Endothelial cell of umbilical vein (primary cell): ENCODE results near the gene GAN. TPM values are rescaled to one million over a fixed set of nuclear protein-coding genes. Genes with fewer than 3 reads are reported as not detected.

Experiments
- BruUV-seq: library from RNA; stranded (reverse); fragments of 400-500 nt; replicated peaks from 2 replicates; lab custom pipeline; 2021; lab: Mats Ljungman, UMichigan
- CTCF ChIA-PET: fragments of 300-600, 350-600 bp; sonication (Branson Sonifier 250); formaldehyde crosslinking; loops from one replicate; lab custom pipeline; 2021; ENCODE audit warnings: antibody characterized with exemption, inconsistent platforms; lab: Charles Lee
- POLR2A ChIA-PET: fragments of 300-600, 350-600 bp; sonication (Branson Sonifier 250); formaldehyde crosslinking; loops from one replicate; lab custom pipeline; 2021; ENCODE audit warnings: antibody characterized with exemption, inconsistent platforms; lab: Charles Lee
- DNase-seq: peaks from one replicate; pipeline ENCODE4 v3.0.0-alpha.2; 2011; ENCODE audit warnings: low read depth, low spot score
- FAIRE-seq: peaks from 2 replicates; lab custom pipeline; 2011; peaks lifted over from hg19 to GRCh38; lab: Jason Lieb, UNC
- H2AFZ ChIP-seq: 2 replicates; pipeline ENCODE4 v1.6.0; 2012; ENCODE audit warnings: low read depth, low read length, control low read depth, inconsistent platforms
- H3K27ac ChIP-seq: 2 replicates; pipeline ENCODE4 v1.5.1; 2011; ENCODE audit warnings: low read depth, mild to moderate bottlenecking, control low read depth, low read length, moderate library complexity; ENCODE audit not compliant: insufficient read depth
- H3K27me3 ChIP-seq, 2 experiments: 2 replicates each; pipeline versions ENCODE4 v1.6.0 to v1.6.1; 2011; ENCODE audit warnings: low read length in 2 of 2, mixed read lengths in 1 of 2; ENCODE audit not compliant: control insufficient read depth in 2 of 2, insufficient read depth in 2 of 2
- H3K36me3 ChIP-seq, 2 experiments: 2 replicates in 1 of 2; 3 replicates in 1 of 2; pipeline ENCODE4 v1.5.1; 2011; ENCODE audit warnings: low read length in 2 of 2, mild to moderate bottlenecking in 1 of 2, moderate library complexity in 1 of 2; ENCODE audit not compliant: control insufficient read depth in 2 of 2, insufficient read depth in 2 of 2; ENCODE audit errors: extremely low read depth in 1 of 2
- H3K4me1 ChIP-seq: 3 replicates; pipeline ENCODE4 v1.5.1; 2011; ENCODE audit warnings: mild to moderate bottlenecking, low read length; ENCODE audit not compliant: control insufficient read depth, insufficient read depth; ENCODE audit errors: extremely low read depth
- H3K4me2 ChIP-seq: 2 replicates; pipeline ENCODE4 v1.6.1; 2011; ENCODE audit warnings: low read length, control low read depth, mixed read lengths; ENCODE audit not compliant: insufficient read depth
- H3K4me3 ChIP-seq, 3 experiments: fragments of 200-600 bp in 1 of 3; sonication (generic), shearing (Covaris generic) in 1 of 3; replicated peaks in 1 of 3; 2 replicates each; pipeline ENCODE4 v1.5.1; 2011 to 2016; ENCODE audit warnings: control low read depth in 3 of 3, low read length in 3 of 3, mild to moderate bottlenecking in 2 of 3, inconsistent platforms in 1 of 3, low read depth in 1 of 3, moderate library complexity in 1 of 3; ENCODE audit not compliant: insufficient read depth in 1 of 3
- H3K79me2 ChIP-seq: 2 replicates; pipeline ENCODE4 v1.6.0; 2012; ENCODE audit warnings: low read length, inconsistent platforms; ENCODE audit not compliant: control insufficient read depth, insufficient read depth
- H3K9ac ChIP-seq: replicated peaks from 2 replicates; pipeline ENCODE3; 2011; ENCODE audit warnings: low read length, control low read depth; ENCODE audit not compliant: insufficient read depth; ENCODE audit errors: extremely low read depth
- H3K9me1 ChIP-seq: replicated peaks from 3 replicates; pipeline ENCODE4 v1.6.0; 2011; ENCODE audit warnings: mild to moderate bottlenecking, low read length; ENCODE audit not compliant: control insufficient read depth, insufficient read depth; ENCODE audit errors: extremely low read depth
- H3K9me3 ChIP-seq: replicated peaks from 2 replicates; pipeline ENCODE4 v1.5.1; 2012; ENCODE audit warnings: low read length, inconsistent platforms; ENCODE audit not compliant: control insufficient read depth, insufficient read depth
- H4K20me1 ChIP-seq: replicated peaks from 2 replicates; pipeline ENCODE3; 2011; ENCODE audit warnings: mild to moderate bottlenecking, low read length; ENCODE audit not compliant: control insufficient read depth, insufficient read depth; ENCODE audit errors: extremely low read depth
- CTCF ChIP-seq, 2 donors: IDR thresholded peaks; 1 replicate in 1 of 2; 2 replicates in 1 of 2; pipeline ENCODE4 v1.5.1; 2011; ENCODE audit warnings: low read length in 2 of 2, mild to moderate bottlenecking in 2 of 2, moderate library complexity in 2 of 2, control low read depth in 1 of 2, inconsistent platforms in 1 of 2, low read depth in 1 of 2; ENCODE audit not compliant: insufficient read depth in 1 of 2; ENCODE audit errors: extremely low read depth in 1 of 2
- EZH2 ChIP-seq: IDR thresholded peaks from 2 replicates; pipeline ENCODE4 v1.6.1; 2012; ENCODE audit warnings: borderline replicate concordance, low read depth, mild to moderate bottlenecking, moderate library complexity, low read length, inconsistent platforms; ENCODE audit not compliant: severe bottlenecking
- FOS ChIP-seq: IDR thresholded peaks from 2 replicates; pipeline ENCODE4 v1.6.1; 2011; ENCODE audit warnings: mild to moderate bottlenecking, low read length, moderate library complexity, borderline replicate concordance; ENCODE audit not compliant: insufficient read depth
- GATA2 ChIP-seq: IDR thresholded peaks from 2 replicates; pipeline ENCODE4 v1.7.0; 2011; ENCODE audit warnings: low read depth, mild to moderate bottlenecking, moderate library complexity, mixed read lengths, low read length; ENCODE audit not compliant: insufficient read length, insufficient read depth
- JUN ChIP-seq: IDR thresholded peaks from 2 replicates; pipeline ENCODE4 v1.6.1; 2011; ENCODE audit warnings: borderline replicate concordance, low read depth; ENCODE audit not compliant: insufficient read length, insufficient read depth
- MYC ChIP-seq: IDR thresholded peaks from one replicate; pipeline ENCODE4 v1.6.1; 2011; ENCODE audit warnings: mild to moderate bottlenecking, low read depth, low read length
- POLR2A ChIP-seq: IDR thresholded peaks from 2 replicates; pipeline ENCODE4 v1.6.1; 2012; ENCODE audit warnings: low read depth, mild to moderate bottlenecking, control low read depth, low read length
- POLR2AphosphoS5 ChIP-seq: IDR thresholded peaks from 2 replicates; pipeline ENCODE4 v1.6.1; 2012; ENCODE audit warnings: low read depth, mild to moderate bottlenecking, control low read depth, low read length, moderate library complexity; ENCODE audit not compliant: insufficient read depth
- dilution Hi-C: fragments of 300-500 bp; cut with MboI; formaldehyde crosslinking; loops from one replicate; pipeline ENCODE4 v1.15.0; 2019; ENCODE audit warnings: low sequenced_read_pairs; ENCODE audit not compliant: extremely low pct_ligation_motif_present
- intact Hi-C: fragments of 100-400 bp; cut with micrococcal nuclease; formaldehyde crosslinking; loops from one replicate; pipeline ENCODE4 v1.10.0; 2022
- polyA plus RNA-seq, 4 experiments: library from polyadenylated mRNA; depleted of rRNA in 3 of 4; stranded (reverse) in 3 of 4; unstranded in 1 of 4; fragments of >200 nt; gene quantifications; 2 replicates each; pipeline versions ENCODE4 v1.2.1 to v1.2.3, GENCODE V29; 2011 to 2012; ENCODE audit warnings: missing spikeins in 1 of 4
- total RNA-seq: library from RNA; stranded (reverse); gene quantifications from 2 replicates; pipeline ENCODE4 v1.2.3, GENCODE V29; 2021
- TF ChIP-seq, protein P1 (sequence below): IDR thresholded peaks from 2 replicates; pipeline ENCODE4 v1.6.1; 2011; ENCODE audit not compliant: insufficient read depth, insufficient read length

The GAN gene
- total and polyA plus RNA-seq, 2 donors (not counting 3 experiments of a cell fraction or from before 2014, with no cell fraction given): 1.8 to 11.1 TPM

DNA sequence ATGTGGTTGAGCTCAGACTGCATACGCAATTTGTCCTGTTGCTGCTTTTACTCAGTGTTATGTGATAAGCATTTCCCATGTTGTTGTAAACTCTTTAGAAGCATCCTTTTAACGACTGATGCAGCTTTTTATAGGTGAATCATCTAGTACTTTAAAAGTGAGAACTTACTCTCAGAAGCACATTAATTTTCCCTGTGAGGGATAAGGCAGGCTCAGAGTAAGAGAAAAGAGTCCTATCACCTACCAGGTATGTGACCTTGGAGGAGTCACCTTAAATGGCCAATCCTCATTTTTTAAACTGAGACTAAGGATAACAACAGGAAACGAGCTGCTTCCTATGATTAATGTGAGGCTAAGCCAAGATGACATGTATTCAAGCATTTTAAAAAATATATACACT lies 34.4 kb upstream of the GAN start:
- Histone ChIP-seq H4K20me1 (no peaks in the 10 kb centered on the region), H3K4me2 (peak overlapping the region; percentile 78), H3K9me3 (no peaks in the 10 kb centered on the region), H3K4me3 (no peak overlapping the region), H2AFZ (no peak overlapping the region), H3K79me2 (no peaks in the 10 kb centered on the region), H3K9me1 (no peaks in the 10 kb centered on the region), H3K9ac (peak overlapping the region; percentile 38), H3K27ac (peak overlapping the region; percentile 91), H3K4me1 (peaks cover 21% of the 10 kb centered on the region), H3K36me3 (no peaks in the 10 kb centered on the region), H3K27me3 (no peaks in the 10 kb centered on the region)
- peak; percentile 80 for FAIRE-seq
- DNase-seq: peak; percentile 83
- ChIA-PET POLR2A (interaction anchor here (1.0 kb wide), 1 partner anchor 34 kb away, joined by 4 read pairs; the partner anchor contains the start of gene GAN), CTCF (interaction anchor here (0.6 to 3.3 kb wide), 3 partner anchors 19 to 245 kb away, joined by 3 to 10 read pairs (median 5); partner anchors contain the start of genes ATMIN and GAN)
- dilution Hi-C loops (no loop called here), intact Hi-C loops (loop anchor here (1.0 kb wide), 1 partner anchor 34 kb away; the partner anchor contains the start of gene GAN)
- BruUV-seq: no TSS peak
- TF ChIP-seq JUN (peak; percentile 39), CTCF (IDR thresholded peaks at IDR 0.05; ENCODE audit: extremely low read depth in 1 of 2, insufficient read depth in 1 of 2, low read depth in 1 of 2, low read length in 2 of 2) (no peak), FOS (peak; percentile 64), GATA2 (no peak), POLR2AphosphoS5 (peak; percentile 46), EZH2 (no peak), MYC (no peak), POLR2A (no peak)
- TF ChIP-seq, protein P1, sequence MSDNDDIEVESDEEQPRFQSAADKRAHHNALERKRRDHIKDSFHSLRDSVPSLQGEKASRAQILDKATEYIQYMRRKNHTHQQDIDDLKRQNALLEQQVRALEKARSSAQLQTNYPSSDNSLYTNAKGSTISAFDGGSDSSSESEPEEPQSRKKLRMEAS: no peak
